Measurements from ENCODE around the gene LCNL1.

Gene LCNL1

DNA sequence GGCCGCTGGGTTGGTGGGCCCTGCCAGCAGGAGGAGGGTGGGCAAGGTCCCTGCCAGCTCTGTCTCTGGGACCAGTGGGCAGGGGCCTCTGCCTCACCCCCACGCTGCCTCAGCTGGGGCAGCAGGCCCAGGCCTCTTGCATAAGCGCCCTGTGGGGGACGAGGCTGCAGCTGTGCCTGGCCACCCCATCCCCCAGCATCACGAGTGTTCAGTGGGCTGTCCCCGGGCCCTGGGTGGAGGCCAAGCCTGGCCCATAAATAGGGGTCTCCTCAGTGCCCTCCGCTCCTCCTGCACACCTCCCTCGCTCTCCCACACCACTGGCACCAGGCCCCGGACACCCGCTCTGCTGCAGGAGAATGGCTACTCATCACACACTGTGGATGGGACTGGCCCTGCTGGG lies 5.6 kb upstream of the LCNL1 start, which contains the start of gene PTGDS:
PTGDS (plus strand) TSS at position 282 of the 400 bp plus-strand sequence; CDS start at position 357, 75 bp downstream.
- DNase-seq, result no peak

DNA sequence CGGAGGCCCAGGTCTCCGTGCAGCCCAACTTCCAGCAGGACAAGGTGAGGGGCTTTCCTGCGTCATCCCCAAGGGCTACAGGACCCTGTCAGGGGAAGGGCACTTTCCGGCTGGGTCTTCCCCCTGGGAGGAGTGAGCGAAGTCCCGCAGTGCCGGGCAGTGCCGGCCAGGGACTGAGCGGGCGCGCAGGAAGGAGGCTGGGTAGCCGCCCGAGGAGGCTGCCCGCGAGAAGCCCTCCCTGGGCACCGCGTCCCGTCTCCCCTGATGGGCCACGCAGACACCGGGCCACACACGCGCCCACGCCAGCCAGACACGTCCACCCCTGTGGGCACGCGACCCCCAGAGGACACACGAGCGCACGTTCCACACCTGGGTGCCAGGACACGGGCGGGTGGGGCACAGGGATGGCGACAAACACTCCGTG lies 5.1 kb upstream of the LCNL1 start:
- DNase-seq, result no peak

DNA sequence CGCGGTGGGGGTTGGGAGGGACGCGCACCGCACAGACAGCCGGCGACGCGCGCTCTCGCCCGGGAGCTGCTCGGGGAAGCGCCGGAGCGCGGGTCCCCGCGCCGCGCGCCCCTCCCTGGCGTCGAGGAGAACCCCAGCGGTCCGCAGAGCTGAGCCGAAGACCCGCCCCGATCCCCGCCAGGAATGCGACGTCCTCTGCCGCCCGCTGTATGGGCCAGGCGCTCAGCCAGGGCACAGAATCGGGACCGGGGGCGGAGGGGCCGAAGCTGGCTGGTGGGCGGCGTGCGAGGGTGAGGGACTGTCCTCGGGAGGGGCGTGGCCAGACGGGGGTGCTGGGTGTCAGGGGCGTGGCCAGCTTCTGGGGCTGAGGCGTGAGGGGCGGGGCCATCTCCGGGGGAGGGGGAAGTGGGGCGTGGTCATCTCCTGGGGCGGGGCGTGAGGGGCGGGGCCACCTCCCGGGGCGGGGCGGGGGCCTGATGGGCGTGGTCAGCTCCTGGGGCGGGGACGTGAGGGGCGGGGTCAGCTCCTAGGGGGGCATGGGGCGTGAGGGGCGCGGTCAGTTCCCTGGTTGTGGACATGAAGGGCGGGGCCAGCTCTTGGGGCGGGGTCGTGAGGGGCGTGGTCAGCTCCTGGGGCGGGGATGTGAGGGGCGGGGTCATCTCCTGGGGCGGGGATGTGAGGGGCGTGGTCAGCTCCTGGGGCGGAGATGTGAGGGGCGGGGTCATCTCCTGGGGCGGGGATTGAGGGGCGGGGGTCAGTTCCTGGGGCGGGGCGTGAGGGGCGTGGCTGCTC lies 4.5 kb upstream of the LCNL1 start:
- peak; percentile 54 for DNase-seq

DNA sequence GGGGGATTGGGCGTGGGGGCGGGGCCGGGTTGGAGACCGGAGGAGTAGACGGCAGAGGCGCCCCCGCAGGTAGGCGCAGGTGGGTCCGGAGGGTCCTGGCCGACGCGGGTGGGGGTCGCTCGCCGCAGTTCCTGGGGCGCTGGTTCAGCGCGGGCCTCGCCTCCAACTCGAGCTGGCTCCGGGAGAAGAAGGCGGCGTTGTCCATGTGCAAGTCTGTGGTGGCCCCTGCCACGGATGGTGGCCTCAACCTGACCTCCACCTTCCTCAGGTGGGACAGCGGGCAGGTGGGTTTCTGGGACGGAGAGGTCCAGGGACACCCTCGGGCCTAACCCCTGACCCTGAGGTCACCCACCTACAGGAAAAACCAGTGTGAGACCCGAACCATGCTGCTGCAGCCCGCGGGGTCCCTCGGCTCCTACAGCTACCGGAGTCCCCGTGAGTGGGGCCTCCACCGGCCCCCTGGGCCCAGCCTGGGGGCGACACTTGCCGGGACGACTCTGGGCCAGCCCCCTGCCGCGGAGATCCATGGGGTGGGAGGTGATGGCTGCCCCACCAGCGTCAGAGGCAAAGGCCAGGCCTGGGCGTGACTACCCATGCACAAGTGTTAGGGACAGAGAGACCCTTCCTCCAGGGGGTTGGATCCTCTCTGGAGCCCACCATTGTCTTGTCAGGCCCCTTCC lies 3.8 kb upstream of the LCNL1 start:
- no peak for DNase-seq

DNA sequence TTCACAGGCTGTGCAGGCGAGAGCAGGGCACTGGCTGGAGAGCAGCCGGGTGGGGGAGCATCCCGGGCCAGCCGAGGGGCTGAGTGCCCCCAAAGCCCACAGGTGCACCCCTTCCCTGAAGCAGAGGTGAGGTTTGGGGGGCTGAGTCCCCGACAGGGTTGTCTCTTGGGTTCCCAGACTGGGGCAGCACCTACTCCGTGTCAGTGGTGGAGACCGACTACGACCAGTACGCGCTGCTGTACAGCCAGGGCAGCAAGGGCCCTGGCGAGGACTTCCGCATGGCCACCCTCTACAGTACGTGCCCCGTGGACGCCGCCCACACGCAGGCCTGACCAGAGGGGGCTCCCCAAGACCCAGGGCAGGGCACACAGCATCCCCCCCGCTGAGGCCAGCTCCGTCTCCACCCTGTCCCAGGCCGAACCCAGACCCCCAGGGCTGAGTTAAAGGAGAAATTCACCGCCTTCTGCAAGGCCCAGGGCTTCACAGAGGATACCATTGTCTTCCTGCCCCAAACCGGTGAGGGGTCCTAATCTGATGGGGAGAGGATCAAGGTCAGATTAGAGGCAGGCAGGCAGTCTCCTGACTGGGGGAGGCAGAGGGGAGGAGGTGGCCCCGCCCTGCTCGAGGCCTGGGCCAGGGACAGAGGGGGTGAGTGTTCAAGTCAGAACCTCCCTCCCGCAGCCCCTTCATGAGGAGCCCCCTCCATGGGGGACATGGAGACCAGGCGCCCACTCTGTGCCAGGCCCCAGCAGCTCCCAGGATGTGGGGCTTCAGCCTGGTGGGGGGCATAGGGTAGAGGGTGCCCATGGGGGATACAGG lies 2.8 kb upstream of the LCNL1 start:
- no peak for DNase-seq

DNA sequence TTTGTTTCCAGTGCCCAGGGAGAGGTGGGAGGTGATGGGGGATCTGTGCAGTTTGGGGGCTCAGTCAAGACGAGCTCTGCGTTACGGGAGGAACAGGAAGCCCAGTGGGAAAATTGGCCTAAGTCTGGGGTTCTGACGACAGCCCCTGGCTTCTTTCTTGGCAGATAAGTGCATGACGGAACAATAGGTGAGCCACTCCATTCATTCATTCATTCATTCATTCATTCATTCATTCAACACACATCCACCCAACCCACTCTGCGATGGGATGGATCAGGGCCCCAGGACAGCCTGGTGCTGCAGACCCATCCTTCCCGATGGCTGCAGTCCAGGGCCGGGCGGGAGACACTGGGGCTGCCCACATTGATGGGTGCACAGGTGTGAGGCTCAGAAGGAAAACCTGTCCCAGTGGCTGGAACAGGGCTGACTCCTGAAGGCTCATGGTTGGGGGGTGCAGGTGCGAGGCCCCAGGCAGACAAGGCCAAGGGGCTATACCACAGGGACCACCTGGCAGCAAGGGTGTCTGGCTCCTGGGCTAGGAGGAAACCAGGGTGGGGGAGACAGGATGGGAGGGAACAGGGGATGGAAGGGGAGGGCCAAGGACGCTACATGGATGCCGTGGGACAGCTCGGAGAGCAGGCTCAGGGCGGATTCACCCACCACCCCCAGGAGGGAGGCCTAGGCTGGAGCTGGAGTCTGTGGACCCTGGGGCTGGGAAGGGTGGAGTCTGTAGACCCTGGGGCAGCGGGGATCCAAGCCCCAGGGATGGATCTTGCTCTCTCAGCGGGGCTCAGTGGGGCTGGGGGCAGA lies 1.9 kb upstream of the LCNL1 start:
- DNase-seq, result no peak

DNA sequence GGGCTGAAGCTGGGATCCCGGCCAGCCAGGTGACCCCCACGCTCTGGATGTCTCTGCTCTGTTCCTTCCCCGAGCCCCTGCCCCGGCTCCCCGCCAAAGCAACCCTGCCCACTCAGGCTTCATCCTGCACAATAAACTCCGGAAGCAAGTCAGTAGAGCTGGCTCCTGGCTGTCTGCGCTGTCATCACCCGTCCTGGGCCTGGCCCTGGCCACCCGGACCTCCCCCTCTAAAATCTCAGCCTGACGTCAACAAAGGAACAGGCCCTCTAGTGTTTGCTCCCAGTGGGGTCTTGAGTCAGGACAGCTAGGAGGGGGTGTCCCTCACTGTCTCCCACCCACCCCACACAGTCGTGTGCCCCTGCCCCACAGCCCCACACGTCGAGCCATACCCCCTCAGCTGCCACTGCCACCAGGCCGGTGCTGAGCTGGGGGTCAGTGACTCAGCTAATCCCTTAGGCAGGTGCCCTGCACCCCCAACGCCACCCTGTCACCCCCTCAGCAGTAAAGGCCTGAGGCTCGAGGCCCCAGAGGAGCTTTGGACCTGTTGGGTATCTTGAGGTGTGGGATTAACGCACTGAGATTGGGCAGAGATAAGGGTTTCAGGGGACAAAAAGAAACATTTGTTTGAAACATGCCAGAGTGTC lies 1.1 kb upstream of the LCNL1 start:
- no peak for DNase-seq

DNA sequence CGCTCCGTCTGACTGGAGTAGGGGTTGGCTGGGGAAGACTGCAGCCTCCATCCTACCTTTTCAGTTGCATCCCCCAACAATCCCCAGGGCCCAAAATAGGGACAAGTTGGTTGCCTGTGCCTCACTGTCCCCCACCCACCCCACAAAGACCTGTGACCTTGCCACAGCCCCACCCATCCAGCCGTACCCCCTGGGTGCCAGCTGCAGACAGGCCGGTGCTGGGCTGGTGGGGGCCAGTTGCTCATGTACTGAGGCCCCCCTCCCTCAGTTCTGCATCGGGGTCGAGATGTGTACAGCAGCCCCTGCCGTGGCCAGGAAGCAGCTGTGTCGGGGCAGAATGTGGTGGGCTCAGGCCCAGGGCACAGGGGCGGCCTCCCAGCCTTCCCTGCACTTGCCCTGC lies 374 bp downstream of the LCNL1 start:
- no peak for DNase-seq

DNA sequence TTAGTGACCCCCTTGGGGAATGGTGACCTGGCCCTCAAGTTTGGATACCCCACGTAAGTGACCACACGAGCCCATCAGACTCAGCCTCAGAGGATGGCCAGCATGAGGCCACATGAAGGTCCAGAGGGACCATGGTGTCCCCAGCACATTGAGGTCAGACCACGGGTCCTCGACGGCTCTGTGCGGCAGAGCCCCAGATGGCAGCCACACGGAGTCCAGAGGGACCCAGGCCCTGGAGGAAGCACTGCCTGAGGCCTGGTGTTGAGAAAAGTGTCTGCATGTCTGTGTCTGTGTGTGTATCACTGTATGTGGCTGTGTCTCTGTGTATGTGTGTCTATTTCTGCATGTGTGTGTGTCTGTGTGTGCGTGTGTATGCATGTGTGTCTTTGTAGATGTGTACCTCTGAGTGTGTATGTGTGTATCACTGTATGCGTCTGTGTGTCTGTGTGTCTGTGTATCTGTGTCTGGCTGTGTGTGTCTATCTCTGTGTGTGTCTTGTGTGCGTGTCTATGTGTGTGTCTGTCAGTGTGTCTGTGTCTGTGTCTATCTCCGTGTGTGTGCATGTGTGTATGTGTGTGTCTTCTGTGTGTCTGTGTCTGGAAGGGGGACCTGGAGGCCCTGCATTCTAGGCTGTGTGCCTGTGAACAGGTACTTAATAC lies 992 bp downstream of the LCNL1 start:
- no peak for DNase-seq

DNA sequence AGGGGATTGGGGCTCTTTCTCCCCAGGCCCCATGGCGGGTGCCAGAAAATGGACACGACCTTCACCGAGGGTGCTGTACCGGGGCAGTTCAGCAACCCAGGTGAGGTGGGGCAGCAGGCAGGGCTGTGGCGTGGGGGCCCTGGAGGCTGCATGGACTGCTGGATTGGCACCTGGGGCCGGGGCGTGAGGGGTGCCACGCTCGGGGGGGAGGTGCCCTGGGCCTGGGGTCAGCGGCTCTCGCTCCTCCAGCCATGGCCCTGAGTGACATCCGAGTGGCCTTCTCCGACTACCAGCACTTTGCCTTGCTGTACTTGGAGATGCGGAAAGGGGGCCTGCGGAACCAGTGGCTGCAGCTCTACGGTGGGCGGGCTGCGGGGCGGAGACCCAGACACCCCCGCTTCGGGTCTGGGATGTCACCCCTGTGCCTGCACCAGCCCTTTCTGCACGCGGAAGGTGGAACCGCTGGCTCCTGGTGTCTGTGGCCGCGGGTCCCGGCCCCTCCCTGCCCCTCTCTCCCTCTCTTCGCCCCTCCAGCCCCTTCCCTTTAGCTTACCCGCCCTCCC lies 1.8 kb downstream of the LCNL1 start:
- DNase-seq, result no peak

DNA sequence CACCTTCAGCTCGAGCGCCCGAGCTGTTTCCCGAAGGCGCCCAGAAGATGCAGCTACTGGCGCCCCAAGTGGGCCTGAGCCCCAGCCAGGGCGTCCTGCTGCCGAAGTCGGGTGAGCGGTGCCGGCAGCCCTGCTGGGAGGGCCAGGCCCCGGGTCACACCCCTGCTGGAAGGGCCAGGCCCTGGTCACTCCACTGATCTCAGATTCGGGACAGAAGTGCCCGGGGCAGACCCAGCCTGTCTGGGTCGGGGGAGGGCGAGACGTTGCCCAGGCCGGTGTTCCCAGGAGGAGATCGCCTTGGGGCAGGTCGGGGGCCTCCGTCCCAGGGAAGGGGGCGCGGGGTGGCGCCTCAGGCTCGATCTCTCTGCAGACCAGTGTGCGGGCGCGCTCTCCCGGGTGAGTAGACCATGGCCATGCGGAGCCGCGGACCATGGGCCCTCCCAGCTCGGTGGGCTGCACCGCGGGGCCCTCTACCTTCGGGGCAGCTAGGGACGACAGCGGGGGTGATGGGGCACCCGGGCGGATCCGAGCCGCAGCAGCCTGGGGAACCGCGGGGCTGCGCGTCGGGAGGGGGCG lies 2.3 kb downstream of the LCNL1 start:
- no peak for DNase-seq

DNA sequence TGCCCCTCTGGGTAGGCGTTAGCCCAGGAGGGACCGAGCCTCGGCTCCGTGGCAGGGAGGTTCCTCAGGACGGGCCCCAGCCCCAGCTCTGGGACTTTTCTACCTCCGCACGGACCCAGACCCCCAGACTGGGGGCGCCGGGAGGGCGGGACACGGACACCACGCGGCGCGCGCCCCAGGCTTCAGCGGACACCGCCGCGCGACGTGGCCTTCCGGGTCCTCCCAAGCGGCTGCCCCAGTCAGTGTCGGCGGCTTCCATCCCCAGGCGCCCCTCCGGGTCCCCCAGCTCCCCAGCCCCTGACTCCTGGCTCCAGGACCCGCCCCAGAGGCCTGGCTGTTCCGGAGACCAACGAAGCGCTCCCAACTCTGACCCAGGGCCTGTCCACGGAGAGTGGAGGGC lies 3.1 kb downstream of the LCNL1 start:
- no peak for DNase-seq

DNA sequence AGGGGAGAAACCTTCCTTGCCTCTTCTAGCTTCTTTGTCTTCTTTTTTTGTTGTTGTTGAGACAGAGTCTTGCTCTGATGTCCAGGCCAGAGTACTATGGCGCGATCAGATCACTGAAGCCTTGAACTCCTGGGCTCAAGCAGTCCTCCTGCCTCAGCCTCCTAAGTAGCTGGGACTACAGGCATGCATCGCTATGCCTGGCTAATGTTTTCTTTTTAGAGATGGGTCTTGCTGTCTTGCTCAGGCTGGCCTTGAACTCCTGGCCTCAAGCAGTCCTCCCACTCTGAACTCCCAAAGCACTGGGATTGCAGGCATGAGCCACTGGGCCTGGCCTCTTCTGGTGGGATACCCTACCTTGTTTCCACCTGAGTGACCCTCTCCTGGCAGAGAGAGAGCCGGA lies 6.1 kb downstream of the LCNL1 start:
- DNase-seq, result no peak

DNA sequence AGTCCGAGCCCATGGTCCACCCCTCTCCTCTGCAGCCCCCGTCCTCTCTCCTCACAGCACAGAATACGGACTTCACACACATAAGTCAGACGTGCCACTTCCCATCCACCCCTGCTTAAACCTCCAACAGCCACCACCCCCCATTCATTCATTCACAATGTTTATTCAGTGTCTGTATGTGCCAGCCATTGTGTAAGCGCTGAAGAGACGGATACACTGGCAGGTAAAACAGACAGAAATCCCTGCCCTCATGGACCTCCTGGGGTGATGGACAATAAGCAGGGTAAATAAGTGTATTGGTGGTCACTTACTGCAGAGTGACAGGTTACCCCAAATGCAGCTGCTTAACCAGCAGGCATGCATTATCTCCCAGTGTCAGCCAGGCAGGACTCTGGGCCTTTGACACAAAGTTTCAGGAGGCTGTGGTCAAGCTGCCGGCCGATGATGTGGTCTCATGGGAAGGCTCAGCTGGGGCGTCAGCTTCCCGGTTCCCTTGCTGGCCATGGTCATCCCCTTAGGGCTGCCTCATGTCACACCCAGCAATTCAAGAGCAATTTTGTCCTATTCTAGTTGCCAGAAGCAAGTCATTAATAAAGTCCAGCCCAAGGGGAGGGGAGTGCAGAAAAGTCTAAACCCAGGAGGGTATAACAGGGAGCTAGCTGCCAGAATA lies 7.6 kb downstream of the LCNL1 start:
- DNase-seq, result no peak

DNA sequence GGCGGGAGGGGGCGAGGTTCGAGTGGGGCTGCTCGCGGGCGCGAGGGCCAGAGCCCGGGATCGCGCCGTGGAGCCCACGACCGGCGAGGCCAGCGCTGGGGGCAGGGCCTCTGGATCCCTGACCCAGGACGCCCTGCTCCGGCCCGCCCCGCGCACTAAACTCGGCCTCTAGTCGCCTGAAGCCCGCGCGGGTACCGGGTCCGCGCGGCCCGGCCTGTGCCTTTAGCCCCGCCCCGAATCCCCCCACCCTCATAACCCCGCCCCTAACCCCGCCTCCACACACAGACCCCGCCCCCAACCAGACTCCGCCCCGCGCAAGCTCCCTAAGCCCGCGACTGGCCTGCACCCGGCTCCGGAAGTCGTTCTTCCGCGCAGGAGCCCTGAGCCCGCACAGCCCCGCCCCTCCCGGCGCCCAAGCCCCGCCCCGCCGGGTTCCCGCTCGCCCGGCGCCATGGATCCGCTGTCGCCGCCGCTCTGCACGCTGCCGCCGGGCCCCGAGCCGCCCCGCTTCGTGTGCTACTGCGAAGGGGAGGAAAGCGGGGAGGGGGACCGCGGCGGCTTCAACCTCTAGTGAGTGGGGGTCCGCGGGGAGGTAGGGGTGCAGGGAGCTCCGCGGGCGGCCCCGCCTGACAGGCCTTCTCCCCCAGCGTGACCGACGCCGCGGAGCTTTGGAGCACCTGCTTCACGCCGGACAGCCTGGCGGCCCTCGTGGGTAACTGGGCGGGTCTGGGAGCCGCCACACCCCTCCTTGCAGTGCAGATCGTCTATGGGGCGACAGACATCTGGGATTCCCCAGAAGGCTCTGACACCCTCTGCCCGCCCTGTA lies 9.4 kb downstream of the LCNL1 start, which contains the start of gene PAXX:
PAXX (plus strand) TSS at position 430 of the 826 bp plus-strand sequence; CDS start at position 452, 22 bp downstream.
- DNase-seq, result peak; percentile 96

DNA sequence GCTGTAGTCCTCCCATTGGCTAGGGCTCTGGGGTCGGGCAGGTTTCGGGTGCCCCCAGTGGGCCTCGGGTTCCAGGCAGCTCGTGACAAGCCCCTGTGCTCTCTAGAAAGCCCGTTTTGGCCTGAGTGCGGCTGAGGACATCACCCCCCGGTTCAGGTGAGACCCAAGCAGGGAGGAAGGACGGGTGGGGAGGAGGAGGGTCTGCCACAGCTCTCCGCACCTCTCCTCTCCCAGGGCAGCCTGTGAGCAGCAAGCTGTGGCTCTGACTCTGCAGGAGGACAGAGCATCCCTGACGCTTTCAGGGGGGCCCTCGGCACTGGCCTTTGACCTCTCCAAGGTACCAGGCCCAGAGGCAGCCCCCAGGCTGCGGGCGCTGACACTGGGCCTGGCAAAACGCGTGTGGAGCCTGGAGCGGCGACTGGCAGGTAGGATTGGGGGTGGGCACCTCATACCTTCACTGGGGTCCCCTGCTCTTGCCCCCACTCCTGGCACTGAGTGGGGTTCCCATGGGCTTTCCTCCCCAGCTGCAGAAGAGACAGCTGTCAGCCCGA lies 10.1 kb downstream of the LCNL1 start:
- DNase-seq, result no peak

DNA sequence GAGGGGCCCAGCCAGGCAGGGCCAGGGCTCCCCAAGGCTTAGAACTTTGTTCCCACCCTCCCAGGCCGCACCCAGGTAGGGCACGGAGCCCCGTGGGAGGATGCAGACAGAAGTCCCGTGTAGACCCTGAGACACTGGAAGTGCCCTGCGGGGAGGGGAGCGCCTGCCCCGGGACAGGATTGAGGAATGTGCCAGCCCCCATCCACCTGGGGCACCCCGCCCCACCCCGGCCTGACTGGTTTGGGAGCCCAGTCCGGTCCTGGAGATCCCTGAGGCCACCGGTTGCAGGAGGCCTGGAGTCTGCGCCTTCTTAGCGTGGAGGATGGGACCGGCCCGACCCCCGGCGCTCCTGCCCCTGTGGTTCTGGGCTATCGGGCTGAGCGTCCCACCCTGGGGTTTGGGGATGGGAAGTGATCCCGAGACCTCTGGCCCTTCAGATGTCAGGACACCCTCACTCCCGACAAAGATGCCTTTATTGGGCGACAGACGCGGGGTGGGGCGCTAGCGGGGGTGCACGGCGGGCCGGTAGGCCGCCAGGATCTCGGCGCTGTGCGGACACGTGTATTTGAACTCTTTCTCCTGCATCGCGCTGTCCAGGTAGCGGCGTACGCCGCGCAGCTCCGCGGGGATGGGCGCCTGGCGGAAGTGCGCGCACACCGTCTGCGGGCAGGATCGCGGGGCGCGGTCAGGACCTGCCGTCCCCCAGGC lies 11.5 kb downstream of the LCNL1 start:
- DNase-seq, result no peak

DNA sequence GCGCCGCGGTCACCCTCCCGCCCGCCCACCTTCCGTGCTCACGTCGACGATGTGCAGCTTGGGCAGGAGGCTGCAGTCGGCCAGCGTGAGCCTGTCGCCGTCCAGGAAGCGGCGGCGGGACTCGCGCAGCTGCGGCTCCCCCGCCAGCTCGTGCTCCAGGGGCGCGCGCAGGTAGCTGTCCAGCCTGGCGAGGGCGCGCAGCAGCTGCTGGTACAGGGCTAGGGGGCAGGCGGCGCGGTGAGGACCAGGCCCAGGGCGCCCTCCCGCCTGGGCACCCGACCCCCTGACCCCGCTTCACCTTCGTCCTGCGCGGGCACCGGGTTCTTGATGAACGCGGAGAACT lies 12.1 kb downstream of the LCNL1 start:
- DNase-seq, result no peak
